LHCN-M2 (cell line): ENCODE measurements around the gene PRKCE. TPM values are rescaled to one million over a fixed set of nuclear protein-coding genes. Genes with fewer than 3 reads are reported as not detected.

Experiments
- DNase-seq: peaks from one replicate; pipeline ENCODE4 v3.0.0-alpha.2; 2012; ENCODE audit warnings: low read depth
- total RNA-seq: library from RNA; depleted of rRNA; stranded (reverse); fragments of >200 nt; gene quantifications from 2 replicates; pipeline ENCODE4 v1.2.3, GENCODE V29; 2014

PRKCE gene
- total RNA-seq, 1 experiment from 2014 or later: 6.0 TPM

- no peak for DNase-seq
Measured at GRCh38 chr2:45986509-45986908, 335.0 kb downstream of the PRKCE start.

GRCh38 chr2:45987856-45988255, 336.4 kb downstream of the PRKCE start:
- DNase-seq: no peak

GRCh38 chr2:45988879-45989278, 337.4 kb downstream of the PRKCE start:
- DNase-seq: no peak

- DNase-seq: no peak
Measured at GRCh38 chr2:45990131-45990530, 338.7 kb downstream of the PRKCE start.

- DNase-seq: peak; percentile 64
Measured at GRCh38 chr2:45992021-45992740, 340.7 kb downstream of the PRKCE start.

- no peak for DNase-seq
Measured at GRCh38 chr2:45992741-45993475, 341.4 kb downstream of the PRKCE start.

GRCh38 chr2:45993476-45993991, 342.1 kb downstream of the PRKCE start:
- DNase-seq: peak; percentile 74

- DNase-seq: no peak
Measured at GRCh38 chr2:45994060-45994459, 342.6 kb downstream of the PRKCE start.

GRCh38 chr2:46000660-46001059, 349.2 kb downstream of the PRKCE start:
- DNase-seq: no peak

GRCh38 chr2:46001290-46001689, 349.8 kb downstream of the PRKCE start:
- DNase-seq: no peak

GRCh38 chr2:46001741-46002506, 350.4 kb downstream of the PRKCE start:
- DNase-seq: no peak

GRCh38 chr2:46002507-46002883, 351.0 kb downstream of the PRKCE start:
- DNase-seq: no peak

- no peak for DNase-seq
Measured at GRCh38 chr2:46002947-46003346, 351.5 kb downstream of the PRKCE start.

- no peak for DNase-seq
Measured at GRCh38 chr2:46003903-46004473, 352.5 kb downstream of the PRKCE start.

GRCh38 chr2:46006473-46007025, 355.1 kb downstream of the PRKCE start:
- DNase-seq: no peak

- no peak for DNase-seq
Measured at GRCh38 chr2:46007412-46007811, 355.9 kb downstream of the PRKCE start.

- DNase-seq: peak; percentile 44
Measured at GRCh38 chr2:46008091-46008870, 356.8 kb downstream of the PRKCE start.

- no peak for DNase-seq
Measured at GRCh38 chr2:46009315-46009714, 357.8 kb downstream of the PRKCE start.

GRCh38 chr2:46009772-46010171, 358.3 kb downstream of the PRKCE start:
- no peak for DNase-seq

GRCh38 chr2:46010223-46010924, 358.9 kb downstream of the PRKCE start:
- DNase-seq: no peak
